ENCODE measurements around the gene KRT36. TPM values are rescaled to one million over a fixed set of nuclear protein-coding genes. Genes with fewer than 3 reads are reported as not detected.

KRT36 gene
- total RNA-seq, 4 donors from 2014 or later, result not detected

GRCh38 chr17:41520821-41521521 lies 31.3 kb upstream of the KRT36 start:
- Histone ChIP-seq H3K36me3 (no peaks in the 10 kb centered on the region), H3K27ac (no peak overlapping the region), H3K4me3 (no peak overlapping the region), H3K27me3 (peaks cover 20% of the 10 kb centered on the region), H3K4me1 (no peaks in the 10 kb centered on the region), H3K9me3 (no peaks in the 10 kb centered on the region)
- ATAC-seq, result no peak
- WGBS, 2 donors (ENCODE audit: low coverage in 1 of 2), result 40% methylated on average over 1 of the region's 10 CpGs; no CpG with 5 or more reads in 1 of the 2 donors
- TF ChIP-seq EP300 (IDR thresholded peaks at IDR 0.05) (no peak), CTCF (IDR thresholded peaks at IDR 0.05) (no peak), POLR2A (IDR thresholded peaks at IDR 0.05) (no peak), POLR2AphosphoS5 (IDR thresholded peaks at IDR 0.05) (no peak)

- 50 to 68% methylated on average over 1 to 3 of the region's 11 CpGs for WGBS, 2 donors (ENCODE audit: low coverage in 1 of 2)
- Histone ChIP-seq H3K27me3 (peaks cover 20% of the 10 kb centered on the region), H3K9me3 (no peaks in the 10 kb centered on the region), H3K27ac (no peak overlapping the region), H3K4me3 (no peak overlapping the region), H3K36me3 (no peaks in the 10 kb centered on the region), H3K4me1 (no peaks in the 10 kb centered on the region)
- TF ChIP-seq CTCF (IDR thresholded peaks at IDR 0.05) (no peak), POLR2A (IDR thresholded peaks at IDR 0.05) (no peak), EP300 (IDR thresholded peaks at IDR 0.05) (no peak)
- no peak for ATAC-seq
Measured at GRCh38 chr17:41519501-41520224, 30.0 kb upstream of the KRT36 start.

- ATAC-seq, result no peak
- WGBS, 2 donors (ENCODE audit: low coverage in 1 of 2), result 83% methylated on average over 2 of the region's 8 CpGs; no CpG with 5 or more reads in 1 of the 2 donors
- H3K9me3 ChIP-seq, result no peaks in the 10 kb centered on the region
- no peaks in the 10 kb centered on the region for H3K4me1 ChIP-seq
- H3K27me3 ChIP-seq, result peaks cover 20% of the 10 kb centered on the region
- no peak within 1 kb of the TSS for H3K27ac ChIP-seq
- no peaks in the 10 kb centered on the region for H3K36me3 ChIP-seq
- no peak within 1 kb of the TSS for H3K4me3 ChIP-seq
- TF ChIP-seq POLR2A (IDR thresholded peaks at IDR 0.05) (no peak), CTCF (IDR thresholded peaks at IDR 0.05) (no peak), POLR2AphosphoS5 (IDR thresholded peaks at IDR 0.05) (no peak), EP300 (IDR thresholded peaks at IDR 0.05) (no peak)
Measured at GRCh38 chr17:41518789-41519449, 29.2 kb upstream of the KRT36 start, which contains the start of gene KRT15. Gene KRT15, minus strand, starts transcription at chr17:41518890. Its CDS starts 63 bp downstream, at chr17:41518827.

GRCh38 chr17:41518031-41518430 lies 28.3 kb upstream of the KRT36 start:
- WGBS, 2 donors (ENCODE audit: low coverage in 1 of 2), result 80% methylated on average over 1 of the region's 3 CpGs; no CpG with 5 or more reads in 1 of the 2 donors
- Histone ChIP-seq H3K4me3 (no peak overlapping the region), H3K27me3 (peaks cover 20% of the 10 kb centered on the region), H3K4me1 (no peaks in the 10 kb centered on the region), H3K27ac (no peak overlapping the region), H3K9me3 (no peaks in the 10 kb centered on the region), H3K36me3 (no peaks in the 10 kb centered on the region)
- TF ChIP-seq EP300 (IDR thresholded peaks at IDR 0.05) (no peak), POLR2AphosphoS5 (IDR thresholded peaks at IDR 0.05) (no peak), CTCF (IDR thresholded peaks at IDR 0.05) (no peak), POLR2A (IDR thresholded peaks at IDR 0.05) (no peak)
- ATAC-seq, result no peak
